Stimulated activated CD8-positive, alpha-beta memory T cell treated with anti-CD3 and anti-CD28 coated beads, Interleukin-15, amount 100 ng/mL, for 24 hours (primary cell): Measurements from ENCODE around the gene ESD.
"Not testable (repeated sequence)": the region's sequence is repeated elsewhere in the genome, so short reads cannot be mapped to it uniquely, and the experiment has no call there.

Experiments used
- DNase-seq: peaks from one replicate; pipeline ENCODE4 v3.0.0-alpha.2; 2020; ENCODE audit warnings: low read depth

Gene ESD

GRCh38 chr13:46795321-46795720 is 1.6 kb downstream of the ESD start:
- DNase-seq: no peak

GRCh38 chr13:46783504-46783903 is 13.5 kb downstream of the ESD start:
- no peak for DNase-seq

- DNase-seq: no peak
Measured at GRCh38 chr13:46782691-46783090, 14.3 kb downstream of the ESD start.

- DNase-seq: no peak
Measured at GRCh38 chr13:46782066-46782465, 14.9 kb downstream of the ESD start.

GRCh38 chr13:46778890-46779289 is 18.1 kb downstream of the ESD start:
- no peak for DNase-seq

GRCh38 chr13:46778095-46778494 is 18.9 kb downstream of the ESD start:
- DNase-seq: no peak

GRCh38 chr13:46775385-46776107 is 21.4 kb downstream of the ESD start:
- no peak for DNase-seq

- no peak for DNase-seq
Measured at GRCh38 chr13:46773541-46773940, 23.4 kb downstream of the ESD start.

GRCh38 chr13:46771693-46772092 is 25.3 kb downstream of the ESD start:
- DNase-seq: no peak

- DNase-seq: not testable (repeated sequence)
Measured at GRCh38 chr13:46769925-46770324, 27.0 kb downstream of the ESD start.

GRCh38 chr13:46761866-46762265 is 35.1 kb downstream of the ESD start:
- no peak for DNase-seq

- DNase-seq: no peak
Measured at GRCh38 chr13:46761174-46761573, 35.8 kb downstream of the ESD start.

GRCh38 chr13:46759846-46760245 is 37.1 kb downstream of the ESD start:
- DNase-seq: no peak

GRCh38 chr13:46757640-46758039 is 39.3 kb downstream of the ESD start:
- DNase-seq: no peak

- no peak for DNase-seq
Measured at GRCh38 chr13:46756977-46757376, 40.0 kb downstream of the ESD start.

- not testable (repeated sequence) for DNase-seq
Measured at GRCh38 chr13:46755508-46755907, 41.5 kb downstream of the ESD start.

- DNase-seq: no peak
Measured at GRCh38 chr13:46754812-46755211, 42.1 kb downstream of the ESD start.

GRCh38 chr13:46753917-46754316 is 43.0 kb downstream of the ESD start:
- DNase-seq: no peak

GRCh38 chr13:46753137-46753536 is 43.8 kb downstream of the ESD start:
- DNase-seq: no peak

GRCh38 chr13:46751811-46752635 is 44.9 kb downstream of the ESD start:
- peak; percentile 2 for DNase-seq

- no peak for DNase-seq
Measured at GRCh38 chr13:46749951-46750350, 47.0 kb downstream of the ESD start.

GRCh38 chr13:46748300-46748699 is 48.7 kb downstream of the ESD start:
- DNase-seq: no peak

GRCh38 chr13:46747031-46747820 is 49.7 kb downstream of the ESD start:
- no peak for DNase-seq
